Activated naive CD4-positive, alpha-beta T cell treated with anti-CD3 and anti-CD28 coated beads, Interleukin-2, amount 50 U/mL, for 16 hours (primary cell): ENCODE measurements around the gene ADK.
A peak's percentile ranks its signal among the peaks of the same experiment; 100 is the strongest.
"Not testable (repeated sequence)": the region's sequence is repeated elsewhere in the genome, so short reads cannot be mapped to it uniquely, and the experiment has no call there.

Experiments used
- DNase-seq: peaks from one replicate; pipeline ENCODE4 v3.0.0-alpha.2; 2020

ADK gene

GRCh38 chr10:74150990-74151878 is at the start of gene ADK:
Gene ADK (plus strand): TSS chr10:74151221. CDS start chr10:74151279, 58 bp downstream.
- peak; percentile 100 for DNase-seq

- DNase-seq: no peak
Observed at GRCh38 chr10:74103560-74104258, 47.3 kb upstream of the ADK start.

- no peak for DNase-seq
Observed at GRCh38 chr10:74104480-74104879, 46.5 kb upstream of the ADK start.

GRCh38 chr10:74104996-74105395 is 46.0 kb upstream of the ADK start:
- DNase-seq: no peak

GRCh38 chr10:74107391-74107790 is 43.6 kb upstream of the ADK start:
- no peak for DNase-seq

- DNase-seq: no peak
Observed at GRCh38 chr10:74109452-74109851, 41.6 kb upstream of the ADK start.

- DNase-seq: no peak
Observed at GRCh38 chr10:74110120-74110519, 40.9 kb upstream of the ADK start.

- DNase-seq: no peak
Observed at GRCh38 chr10:74111799-74112198, 39.2 kb upstream of the ADK start.

GRCh38 chr10:74113546-74113945 is 37.5 kb upstream of the ADK start:
- DNase-seq: no peak

GRCh38 chr10:74114041-74114448 is 37.0 kb upstream of the ADK start:
- DNase-seq: no peak

- DNase-seq: no peak
Observed at GRCh38 chr10:74117738-74118137, 33.3 kb upstream of the ADK start.

GRCh38 chr10:74118804-74119203 is 32.2 kb upstream of the ADK start:
- no peak for DNase-seq

- no peak for DNase-seq
Observed at GRCh38 chr10:74120911-74121310, 30.1 kb upstream of the ADK start.

- no peak for DNase-seq
Observed at GRCh38 chr10:74121368-74121767, 29.7 kb upstream of the ADK start.

GRCh38 chr10:74122060-74122459 is 29.0 kb upstream of the ADK start:
- no peak for DNase-seq

GRCh38 chr10:74123081-74123480 is 27.9 kb upstream of the ADK start:
- DNase-seq: no peak

- DNase-seq: no peak
Observed at GRCh38 chr10:74133923-74134820, 16.8 kb upstream of the ADK start.

- no peak for DNase-seq
Observed at GRCh38 chr10:74135452-74135851, 15.6 kb upstream of the ADK start.

GRCh38 chr10:74137992-74138391 is 13.0 kb upstream of the ADK start:
- DNase-seq: no peak

- not testable (repeated sequence) for DNase-seq
Observed at GRCh38 chr10:74138596-74138995, 12.4 kb upstream of the ADK start.

GRCh38 chr10:74139981-74140380 is 11.0 kb upstream of the ADK start:
- no peak for DNase-seq

GRCh38 chr10:74140553-74140952 is 10.5 kb upstream of the ADK start:
- DNase-seq: no peak

- DNase-seq: no peak
Observed at GRCh38 chr10:74145133-74145532, 5.9 kb upstream of the ADK start.
